H9 (cell line): ENCODE data around the gene SLC44A1. TPM values are rescaled to one million over a fixed set of nuclear protein-coding genes. Genes with fewer than 3 reads are reported as not detected.

ENCODE experiments used
- DNase-seq: peaks from one replicate; pipeline ENCODE4 v3.0.0-alpha.2; 2017
- H2AFZ ChIP-seq: one replicate; pipeline ENCODE4 v1.6.1; 2013; ENCODE audit warnings: mild to moderate bottlenecking, low read length, control low read depth, moderate library complexity
- H2AK5ac ChIP-seq: 2 replicates; pipeline ENCODE4 v1.6.1; 2013; ENCODE audit warnings: low read length, control low read depth, mixed read lengths; ENCODE audit not compliant: insufficient read length
- H2BK120ac ChIP-seq: one replicate; pipeline ENCODE4 v1.6.1; 2013; ENCODE audit warnings: low read depth, mild to moderate bottlenecking, low read length, control low read depth, inconsistent platforms; ENCODE audit not compliant: poor library complexity, severe bottlenecking
- H2BK12ac ChIP-seq: 2 replicates; pipeline ENCODE4 v1.6.1; 2013; ENCODE audit warnings: low read length, control low read depth, mixed read lengths, low read depth; ENCODE audit not compliant: insufficient read length
- H2BK15ac ChIP-seq: 2 replicates; pipeline ENCODE4 v1.6.1; 2013; ENCODE audit warnings: low read depth, low read length, control low read depth
- H2BK20ac ChIP-seq: one replicate; pipeline ENCODE4 v1.6.1; 2013; ENCODE audit warnings: low read depth, mild to moderate bottlenecking, low read length, control low read depth, inconsistent platforms; ENCODE audit not compliant: poor library complexity, severe bottlenecking
- H2BK5ac ChIP-seq: 2 replicates; pipeline ENCODE4 v1.6.1; 2013; ENCODE audit warnings: low read length, control low read depth, mixed read lengths; ENCODE audit not compliant: insufficient read length
- H3K14ac ChIP-seq: 2 replicates; pipeline ENCODE4 v1.6.1; 2013; ENCODE audit warnings: low read length, control low read depth; ENCODE audit not compliant: insufficient read depth
- H3K18ac ChIP-seq: 2 replicates; pipeline ENCODE4 v1.6.1; 2013; ENCODE audit warnings: low read depth, mild to moderate bottlenecking, mixed read lengths, low read length, control low read depth; ENCODE audit not compliant: insufficient read length
- H3K23ac ChIP-seq: 2 replicates; pipeline ENCODE4 v1.6.1; 2013; ENCODE audit warnings: low read length, control low read depth, mixed read lengths, low read depth; ENCODE audit not compliant: insufficient read length
- H3K23me2 ChIP-seq: 2 replicates; pipeline ENCODE4 v1.6.1; 2013; ENCODE audit warnings: low read depth, mild to moderate bottlenecking, mixed read lengths, low read length, control low read depth; ENCODE audit not compliant: insufficient read length, poor library complexity, severe bottlenecking
- H3K27ac ChIP-seq: 2 replicates; pipeline ENCODE4 v1.5.1; 2013; ENCODE audit warnings: low read length, control low read depth, mixed read lengths, low read depth; ENCODE audit not compliant: insufficient read length
- H3K27me3 ChIP-seq: 2 replicates; pipeline ENCODE4 v1.6.1; 2013; ENCODE audit warnings: low read length, control low read depth, inconsistent platforms; ENCODE audit not compliant: insufficient read depth
- H3K4ac ChIP-seq: 2 replicates; pipeline ENCODE4 v1.6.1; 2013; ENCODE audit warnings: low read depth, mild to moderate bottlenecking, control low read depth, inconsistent platforms, low read length, moderate library complexity
- H3K4me1 ChIP-seq: 2 replicates; pipeline ENCODE4 v1.6.1; 2013; ENCODE audit warnings: low read length, control low read depth, inconsistent platforms; ENCODE audit not compliant: insufficient read depth
- H3K4me2 ChIP-seq: 2 replicates; pipeline ENCODE4 v1.6.1; 2013; ENCODE audit warnings: low read length, control low read depth, mixed read lengths; ENCODE audit not compliant: insufficient read length, insufficient read depth
- H3K56ac ChIP-seq: 2 replicates; pipeline ENCODE4 v1.6.1; 2013; ENCODE audit warnings: low read depth, mild to moderate bottlenecking, mixed read lengths, low read length, control low read depth; ENCODE audit not compliant: insufficient read length
- H3K79me1 ChIP-seq: 2 replicates; pipeline ENCODE4 v1.6.1; 2013; ENCODE audit warnings: low read depth, mild to moderate bottlenecking, moderate library complexity, low read length, control low read depth, inconsistent platforms; ENCODE audit not compliant: insufficient read depth, poor library complexity, severe bottlenecking
- H3K79me2 ChIP-seq: 2 replicates; pipeline ENCODE4 v1.6.1; 2013; ENCODE audit warnings: low read length, control low read depth, inconsistent platforms; ENCODE audit not compliant: insufficient read depth
- H3K9ac ChIP-seq: 2 replicates; pipeline ENCODE4 v1.6.1; 2013; ENCODE audit warnings: low read length, control low read depth, mixed read lengths; ENCODE audit not compliant: insufficient read length; ENCODE audit errors: extremely low read depth
- H3K9me3 ChIP-seq: one replicate; pipeline ENCODE4 v1.6.1; 2013; ENCODE audit warnings: low read depth, low read length, inconsistent platforms; ENCODE audit not compliant: control insufficient read depth
- H3T11ph ChIP-seq: one replicate; pipeline ENCODE4 v1.6.1; 2013; ENCODE audit warnings: mild to moderate bottlenecking, low read length, control low read depth, inconsistent platforms
- H4K20me1 ChIP-seq: one replicate; pipeline ENCODE4 v1.6.1; 2013; ENCODE audit not compliant: control insufficient read depth, insufficient read length, insufficient read depth
- H4K5ac ChIP-seq: 2 replicates; pipeline ENCODE4 v1.6.1; 2013; ENCODE audit warnings: low read depth, mild to moderate bottlenecking, mixed read lengths, low read length, control low read depth; ENCODE audit not compliant: insufficient read length
- H4K8ac ChIP-seq: replicated peaks from 2 replicates; pipeline ENCODE4 v1.6.1; 2013; ENCODE audit warnings: low read length, control low read depth, mixed read lengths, low read depth; ENCODE audit not compliant: insufficient read length
- H4K91ac ChIP-seq: 2 replicates; pipeline ENCODE4 v1.6.1; 2013; ENCODE audit warnings: low read depth, mild to moderate bottlenecking, moderate library complexity, mixed read lengths, low read length, control low read depth; ENCODE audit not compliant: insufficient read length
- H3K27ac Mint-ChIP-seq, 3 experiments: 2 replicates in 2 of 3; 3 replicates in 1 of 3; pipeline ENCODE4 v1.8.0; 2020 to 2021; ENCODE audit warnings: mixed read lengths in 3 of 3, mild to moderate bottlenecking in 1 of 3, moderate library complexity in 1 of 3
- H3K27me3 Mint-ChIP-seq: 2 replicates; pipeline ENCODE4 v1.8.0; 2021; ENCODE audit warnings: low read depth, mild to moderate bottlenecking, moderate library complexity, mixed read lengths
- H3K36me3 Mint-ChIP-seq, 3 experiments: 2 replicates in 2 of 3; 3 replicates in 1 of 3; pipeline ENCODE4 v1.8.0; 2020 to 2021; ENCODE audit warnings: low read depth in 3 of 3, mixed read lengths in 3 of 3; ENCODE audit not compliant: insufficient read depth in 1 of 3
- H3K4me1 Mint-ChIP-seq, 2 experiments: 2 replicates each; pipeline ENCODE4 v1.8.0; 2020; ENCODE audit warnings: mixed read lengths in 2 of 2
- H3K4me3 Mint-ChIP-seq, 2 experiments: 2 replicates in 1 of 2; 3 replicates in 1 of 2; pipeline ENCODE4 v1.8.0; 2020 to 2021; ENCODE audit warnings: mild to moderate bottlenecking in 2 of 2, mixed read lengths in 2 of 2, moderate library complexity in 1 of 2
- H3K9me3 Mint-ChIP-seq, 2 experiments: 2 replicates in 1 of 2; 3 replicates in 1 of 2; pipeline ENCODE4 v1.8.0; 2020; ENCODE audit warnings: mild to moderate bottlenecking in 2 of 2, mixed read lengths in 2 of 2, moderate library complexity in 1 of 2
- CTCF ChIP-seq: fragments of 200-600 bp; sonication (generic); conservative IDR thresholded peaks from 3 replicates; pipeline ENCODE4 v1.8.0; 2021; ENCODE audit warnings: antibody characterized with exemption, mild to moderate bottlenecking
- WGBS: extraction: QIAGEN DNeasy Blood & Tissue Kit; methylation state at CpG from one replicate; pipeline ENCODE4 v1.1.7; 2013; ENCODE audit warnings: missing lambda C conversion rate, low lambda C conversion rate, mixed read lengths; ENCODE audit not compliant: insufficient read length; ENCODE audit errors: extremely low coverage; 5-methylcytosine and 5-hydroxymethylcytosine counted together
- total RNA-seq: library from RNA; stranded (reverse); gene quantifications from 2 replicates; pipeline ENCODE4 v1.2.1, GENCODE V29; 2021

The SLC44A1 gene
- total RNA-seq, 1 experiment from 2014 or later: 60.7 TPM

GRCh38 chr9:105278751-105279150, 34.3 kb downstream of the SLC44A1 start:
- no peak overlapping the region for H4K8ac ChIP-seq
- H3K14ac ChIP-seq: no peak overlapping the region
- H2BK15ac ChIP-seq: no peak overlapping the region
- no peak overlapping the region for H2BK20ac ChIP-seq
- no peaks in the 10 kb centered on the region for H4K20me1 ChIP-seq
- H3K23me2 ChIP-seq: no peaks in the 10 kb centered on the region
- H3K36me3 Mint-ChIP-seq: no peaks in the 10 kb centered on the region; a peak in 1 of 7 replicates
- H3K27me3 ChIP-seq: no peaks in the 10 kb centered on the region
- H2AFZ ChIP-seq: no peak overlapping the region
- no peaks in the 10 kb centered on the region for H3K79me1 ChIP-seq
- H3K9me3 Mint-ChIP-seq: no peaks in the 10 kb centered on the region
- no peak overlapping the region for H4K5ac ChIP-seq
- H2AK5ac ChIP-seq: no peak overlapping the region
- no peak overlapping the region for H3K4me3 Mint-ChIP-seq
- H3K4me1 ChIP-seq: 0 out of 2 replicates have a peak, but pooled peaks cover 5% of the 10 kb centered on the region
- H2BK12ac ChIP-seq: no peak overlapping the region
- no peak overlapping the region for H4K91ac ChIP-seq
- WGBS: no CpG with 5 or more reads among the region's 4 CpGs
- no peak overlapping the region for H3K23ac ChIP-seq
- H3K56ac ChIP-seq: no peak overlapping the region
- H2BK120ac ChIP-seq: no peak overlapping the region
- no peak overlapping the region for H3K27ac ChIP-seq
- no peak for DNase-seq
- H3K9ac ChIP-seq: no peak overlapping the region
- H3K27ac Mint-ChIP-seq: no peak overlapping the region
- H3K4ac ChIP-seq: no peak overlapping the region
- no peak overlapping the region for H3K18ac ChIP-seq
- H3T11ph ChIP-seq: no peak overlapping the region
- peaks cover 25 to 30% of the 10 kb centered on the region in 2 experiments for H3K4me1 Mint-ChIP-seq
- H3K4me2 ChIP-seq: no peak overlapping the region
- H3K27me3 Mint-ChIP-seq: no peaks in the 10 kb centered on the region
- TF ChIP-seq CTCF: no peak
- no peak overlapping the region for H2BK5ac ChIP-seq
- no peaks in the 10 kb centered on the region for H3K9me3 ChIP-seq
- no peaks in the 10 kb centered on the region; the same call in 1 of the 2 replicates for H3K79me2 ChIP-seq
